ENCODE measurements around the gene TET1.
"Not testable (repeated sequence)": the region's sequence is repeated elsewhere in the genome, so short reads cannot be mapped to it uniquely, and the experiment has no call there.

DNA sequence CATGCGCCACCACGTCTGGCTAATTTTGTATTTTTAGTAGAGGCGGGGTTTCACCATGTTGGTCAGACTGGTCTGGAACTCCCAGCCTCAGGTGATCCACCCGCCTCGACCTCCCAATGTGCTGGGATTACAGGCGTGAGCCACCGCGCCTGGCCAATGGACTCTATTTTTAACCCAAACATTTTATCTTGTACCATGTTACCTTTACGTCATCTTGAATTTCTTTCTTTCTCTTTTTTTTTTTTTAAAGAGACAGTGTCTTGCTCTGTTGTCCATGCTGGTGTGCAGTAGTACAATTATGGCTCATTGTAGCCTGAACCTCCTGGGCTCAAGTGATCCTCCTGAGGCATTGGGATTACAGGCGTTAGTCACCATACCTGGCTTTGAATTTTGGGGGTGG, 57.6 kb downstream of the TET1 start:
- TF ChIP-seq, protein P1, sequence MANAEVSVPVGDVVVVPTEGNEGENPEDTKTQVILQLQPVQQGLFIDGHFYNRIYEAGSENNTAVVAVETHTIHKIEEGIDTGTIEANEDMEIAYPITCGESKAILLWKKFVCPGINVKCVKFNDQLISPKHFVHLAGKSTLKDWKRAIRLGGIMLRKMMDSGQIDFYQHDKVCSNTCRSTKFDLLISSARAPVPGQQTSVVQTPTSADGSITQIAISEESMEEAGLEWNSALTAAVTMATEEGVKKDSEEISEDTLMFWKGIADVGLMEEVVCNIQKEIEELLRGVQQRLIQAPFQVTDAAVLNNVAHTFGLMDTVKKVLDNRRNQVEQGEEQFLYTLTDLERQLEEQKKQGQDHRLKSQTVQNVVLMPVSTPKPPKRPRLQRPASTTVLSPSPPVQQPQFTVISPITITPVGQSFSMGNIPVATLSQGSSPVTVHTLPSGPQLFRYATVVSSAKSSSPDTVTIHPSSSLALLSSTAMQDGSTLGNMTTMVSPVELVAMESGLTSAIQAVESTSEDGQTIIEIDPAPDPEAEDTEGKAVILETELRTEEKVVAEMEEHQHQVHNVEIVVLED (CRISPR knock-in tag; IDR thresholded peaks at IDR 0.05; ENCODE audit: borderline replicate concordance): not testable (repeated sequence)
- TF ChIP-seq HNRNPL (IDR thresholded peaks at IDR 0.05; ENCODE audit: low read depth, low read length); ZBTB21 (CRISPR knock-in tag; IDR thresholded peaks at IDR 0.05); ZNF253 (CRISPR knock-in tag; IDR thresholded peaks at IDR 0.05; ENCODE audit: borderline replicate concordance); HIVEP1 (CRISPR knock-in tag; IDR thresholded peaks at IDR 0.05); POLR2AphosphoS5 (IDR thresholded peaks at IDR 0.05; ENCODE audit: low read depth, low read length); KLF13 (CRISPR knock-in tag; IDR thresholded peaks at IDR 0.05); ZNF720 (CRISPR knock-in tag; IDR thresholded peaks at IDR 0.05); CTCF (CRISPR knock-in tag; IDR thresholded peaks at IDR 0.05); ZNF766 (CRISPR knock-in tag; IDR thresholded peaks at IDR 0.05; ENCODE audit: borderline replicate concordance); CC2D1A (CRISPR knock-in tag; IDR thresholded peaks at IDR 0.05): not testable (repeated sequence)

Measured in HepG2 (cell line).